ENCODE data around the gene ARHGEF28.

ARHGEF28 gene

GRCh38 chr5:73865315-73865714 is 239.3 kb downstream of the ARHGEF28 start:
- POLR2A ChIA-PET, result no interaction called here
- DNase-seq (ENCODE audit: low read depth, low spot score), result no peak
- CTCF ChIA-PET, result no interaction called here
- no peak for TF ChIP-seq CTCF (IDR thresholded peaks at IDR 0.05; ENCODE audit: insufficient read depth, low read length, missing control alignments)
- H3K4me3 ChIP-seq (ENCODE audit: low read depth, low read length), result no peak overlapping the region

- no peak overlapping the region for H3K4me3 ChIP-seq (ENCODE audit: low read depth, low read length)
- ChIA-PET CTCF (interaction anchor here (1.3 to 2.5 kb wide), 2 partner anchors 276 to 278 kb away, joined by 4 to 7 read pairs; no protein-coding TSS in a partner anchor), POLR2A (no interaction called here)
- DNase-seq (ENCODE audit: low read depth, low spot score), result no peak
- TF ChIP-seq CTCF (IDR thresholded peaks at IDR 0.05; ENCODE audit: insufficient read depth, low read length, missing control alignments), result no peak
Observed at GRCh38 chr5:73867345-73868335, 241.6 kb downstream of the ARHGEF28 start.

- DNase-seq (ENCODE audit: low read depth, low spot score), result no peak
- ChIA-PET POLR2A (no interaction called here), CTCF (interaction anchor here (1.0 to 1.6 kb wide), 3 partner anchors 19 to 293 kb away, joined by 3 to 4 read pairs (median 3); no protein-coding TSS in a partner anchor)
- TF ChIP-seq CTCF (IDR thresholded peaks at IDR 0.05; ENCODE audit: insufficient read depth, low read length, missing control alignments), result no peak
- no peak overlapping the region for H3K4me3 ChIP-seq (ENCODE audit: low read depth, low read length)
Observed at GRCh38 chr5:73883646-73884045, 257.6 kb downstream of the ARHGEF28 start.

GRCh38 chr5:73887688-73888087 is 261.7 kb downstream of the ARHGEF28 start:
- no peak for TF ChIP-seq CTCF (IDR thresholded peaks at IDR 0.05; ENCODE audit: insufficient read depth, low read length, missing control alignments)
- no peak overlapping the region for H3K4me3 ChIP-seq (ENCODE audit: low read depth, low read length)
- POLR2A ChIA-PET, result no interaction called here
- no peak for DNase-seq (ENCODE audit: low read depth, low spot score)
- CTCF ChIA-PET, result interaction anchor here (1.5 to 2.4 kb wide), 2 partner anchors 15 to 296 kb away, joined by 7 to 11 read pairs; no protein-coding TSS in a partner anchor

GRCh38 chr5:73890569-73890968 is 264.6 kb downstream of the ARHGEF28 start:
- ChIA-PET CTCF (no interaction called here), POLR2A (no interaction called here)
- TF ChIP-seq CTCF (IDR thresholded peaks at IDR 0.05; ENCODE audit: insufficient read depth, low read length, missing control alignments), result no peak
- DNase-seq (ENCODE audit: low read depth, low spot score), result no peak
- H3K4me3 ChIP-seq (ENCODE audit: low read depth, low read length), result no peak overlapping the region

GRCh38 chr5:73892218-73892617 is 266.2 kb downstream of the ARHGEF28 start:
- POLR2A ChIA-PET, result interaction anchor here (0.6 kb wide), 1 partner anchor 661 kb away, joined by 3 read pairs; no protein-coding TSS in a partner anchor
- no peak for TF ChIP-seq CTCF (IDR thresholded peaks at IDR 0.05; ENCODE audit: insufficient read depth, low read length, missing control alignments)
- DNase-seq (ENCODE audit: low read depth, low spot score), result no peak
- CTCF ChIA-PET, result interaction anchor here (0.6 to 3.4 kb wide), 4 partner anchors 10 to 758 kb away, joined by 3 to 32 read pairs (median 6); no protein-coding TSS in a partner anchor
- no peak overlapping the region for H3K4me3 ChIP-seq (ENCODE audit: low read depth, low read length)

Measured in AG04449 (cell line).